GM10266 (cell line): ENCODE results near the gene TMEM158.

Experiments
- DNase-seq: peaks from one replicate; pipeline ENCODE4 v3.0.0; 2012; ENCODE audit errors: extremely low spot score
- TF ChIP-seq, protein P1 (sequence below): IDR thresholded peaks from 2 replicates; pipeline ENCODE4 v1.5.1; 2012; ENCODE audit warnings: mild to moderate bottlenecking, low read depth; ENCODE audit not compliant: control insufficient read depth, insufficient read depth; ENCODE audit errors: missing control alignments

TMEM158 gene

GRCh38 chr3:45223889-45224727 lies 2.0 kb downstream of the TMEM158 start:
- TF ChIP-seq, protein P1, sequence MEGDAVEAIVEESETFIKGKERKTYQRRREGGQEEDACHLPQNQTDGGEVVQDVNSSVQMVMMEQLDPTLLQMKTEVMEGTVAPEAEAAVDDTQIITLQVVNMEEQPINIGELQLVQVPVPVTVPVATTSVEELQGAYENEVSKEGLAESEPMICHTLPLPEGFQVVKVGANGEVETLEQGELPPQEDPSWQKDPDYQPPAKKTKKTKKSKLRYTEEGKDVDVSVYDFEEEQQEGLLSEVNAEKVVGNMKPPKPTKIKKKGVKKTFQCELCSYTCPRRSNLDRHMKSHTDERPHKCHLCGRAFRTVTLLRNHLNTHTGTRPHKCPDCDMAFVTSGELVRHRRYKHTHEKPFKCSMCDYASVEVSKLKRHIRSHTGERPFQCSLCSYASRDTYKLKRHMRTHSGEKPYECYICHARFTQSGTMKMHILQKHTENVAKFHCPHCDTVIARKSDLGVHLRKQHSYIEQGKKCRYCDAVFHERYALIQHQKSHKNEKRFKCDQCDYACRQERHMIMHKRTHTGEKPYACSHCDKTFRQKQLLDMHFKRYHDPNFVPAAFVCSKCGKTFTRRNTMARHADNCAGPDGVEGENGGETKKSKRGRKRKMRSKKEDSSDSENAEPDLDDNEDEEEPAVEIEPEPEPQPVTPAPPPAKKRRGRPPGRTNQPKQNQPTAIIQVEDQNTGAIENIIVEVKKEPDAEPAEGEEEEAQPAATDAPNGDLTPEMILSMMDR: no peak
- DNase-seq: no peak

DNA sequence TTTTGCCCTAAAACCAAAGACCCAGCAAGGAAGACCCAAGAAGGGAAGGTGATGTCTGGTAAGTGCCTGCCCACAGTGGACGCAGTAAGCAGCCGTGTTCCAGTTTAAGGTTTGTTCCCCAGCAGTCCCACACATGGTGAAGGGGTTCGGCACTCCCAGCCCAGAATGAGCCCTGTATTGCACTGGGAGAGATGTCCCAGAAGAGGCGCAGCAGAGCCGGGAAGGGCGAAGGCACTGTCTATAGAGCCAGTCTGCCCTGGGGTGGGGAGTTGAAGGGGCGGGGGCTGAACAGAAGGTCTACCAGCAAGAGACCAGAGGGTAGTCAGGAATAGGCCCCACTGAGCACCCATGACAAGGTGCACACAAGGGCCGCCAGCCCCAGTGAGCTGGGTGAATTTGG lies 6.4 kb downstream of the TMEM158 start:
- DNase-seq: no peak

DNA sequence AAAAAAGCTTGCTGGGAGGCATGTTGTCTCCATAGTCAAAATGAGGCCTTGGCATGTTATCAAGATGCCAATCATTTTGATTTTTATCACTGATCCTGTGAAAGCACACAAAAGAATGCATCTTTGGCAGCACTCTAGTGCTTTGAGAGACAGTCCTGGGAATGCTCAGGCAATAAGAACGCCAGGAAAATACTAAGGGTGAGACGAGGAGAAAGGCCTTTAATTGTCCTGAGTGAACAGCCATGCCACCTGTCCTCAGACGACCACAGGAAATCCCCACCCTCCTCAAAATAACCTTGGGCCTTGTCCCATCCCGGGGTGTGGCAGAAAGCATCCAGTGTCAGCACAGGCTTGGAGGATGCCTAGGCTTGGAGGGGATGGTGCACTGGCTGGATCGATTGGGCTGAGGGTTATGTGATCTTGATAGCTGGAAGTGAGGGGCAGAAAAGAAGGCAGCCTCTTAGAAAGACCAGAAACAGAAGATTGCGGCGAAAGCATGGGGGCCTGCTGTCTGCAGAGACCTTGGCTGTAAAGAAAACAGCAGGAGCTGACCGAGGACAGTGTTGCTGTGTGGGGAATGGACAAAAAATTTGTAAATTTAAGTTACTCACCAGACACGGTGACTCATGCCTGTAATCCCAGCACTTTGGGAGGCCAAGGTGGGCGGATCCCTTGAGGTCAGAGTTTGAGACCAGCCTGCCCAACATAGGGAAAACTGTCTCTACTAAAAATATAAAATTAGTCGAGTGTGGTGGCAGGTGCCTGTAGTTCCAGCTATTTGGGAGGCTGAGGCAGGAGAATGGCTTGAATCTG lies 7.3 kb downstream of the TMEM158 start:
- TF ChIP-seq, protein P1: no peak
- no peak for DNase-seq

More for the DNA sequence above, 6.4 kb downstream of the TMEM158 start:
- TF ChIP-seq, protein P1: no peak

- no peak for DNase-seq
- TF ChIP-seq, protein P1: no peak
Observed at GRCh38 chr3:45216021-45216609, 10.0 kb downstream of the TMEM158 start.

DNA sequence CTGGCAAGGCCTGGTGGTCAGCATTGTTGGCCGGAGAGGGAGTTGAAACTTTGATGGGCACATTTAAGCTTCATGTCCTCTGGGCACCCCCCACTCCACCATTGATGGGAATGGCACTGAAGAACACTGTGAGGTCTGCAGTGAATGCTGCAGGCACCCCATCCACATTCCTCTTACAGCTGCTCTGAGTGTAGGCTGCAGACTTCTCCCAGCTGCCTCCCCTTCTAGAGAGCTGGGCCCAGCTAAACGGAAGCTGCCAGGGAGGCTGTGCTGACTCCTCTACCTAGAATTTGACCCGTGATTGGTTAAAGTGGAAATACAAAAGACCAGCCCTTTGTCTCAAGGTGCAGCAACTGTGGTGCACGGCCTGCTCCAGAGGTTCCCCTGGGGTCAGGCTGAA lies 10.6 kb downstream of the TMEM158 start:
- no peak for DNase-seq
- TF ChIP-seq, protein P1: no peak

DNA sequence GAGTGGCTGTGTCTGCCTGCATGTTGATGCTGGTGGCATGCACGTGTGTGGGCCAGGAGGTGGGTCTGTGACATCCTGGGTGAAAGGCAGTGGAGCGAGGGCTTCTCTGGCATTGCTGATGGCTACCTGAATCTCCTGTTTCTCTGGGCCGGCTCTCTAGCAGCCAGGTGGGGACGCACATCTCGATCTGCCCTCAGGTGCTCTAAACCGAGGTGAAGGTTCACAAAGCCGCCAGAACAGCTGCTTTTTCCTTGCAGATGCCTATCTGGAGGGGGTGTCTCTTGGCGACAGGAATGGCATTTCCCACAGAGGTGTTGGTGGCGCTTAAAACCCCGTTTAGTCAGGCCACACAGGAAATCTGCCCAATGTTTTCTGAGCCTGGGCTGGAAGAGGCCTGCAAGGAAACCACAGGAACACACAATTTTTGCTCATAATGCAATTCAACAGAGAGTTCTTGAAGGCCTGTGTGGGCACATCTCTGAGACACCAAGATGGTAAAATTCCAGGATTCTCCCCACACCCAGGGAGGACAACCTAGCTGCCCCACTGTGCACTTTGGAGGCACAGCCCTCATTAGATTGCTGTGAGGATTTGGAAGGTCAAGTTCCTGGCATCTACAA lies 11.9 kb downstream of the TMEM158 start:
- no peak for DNase-seq
- TF ChIP-seq, protein P1: no peak
